ENCODE measurements around the gene ILKAP.

Gene ILKAP

DNA sequence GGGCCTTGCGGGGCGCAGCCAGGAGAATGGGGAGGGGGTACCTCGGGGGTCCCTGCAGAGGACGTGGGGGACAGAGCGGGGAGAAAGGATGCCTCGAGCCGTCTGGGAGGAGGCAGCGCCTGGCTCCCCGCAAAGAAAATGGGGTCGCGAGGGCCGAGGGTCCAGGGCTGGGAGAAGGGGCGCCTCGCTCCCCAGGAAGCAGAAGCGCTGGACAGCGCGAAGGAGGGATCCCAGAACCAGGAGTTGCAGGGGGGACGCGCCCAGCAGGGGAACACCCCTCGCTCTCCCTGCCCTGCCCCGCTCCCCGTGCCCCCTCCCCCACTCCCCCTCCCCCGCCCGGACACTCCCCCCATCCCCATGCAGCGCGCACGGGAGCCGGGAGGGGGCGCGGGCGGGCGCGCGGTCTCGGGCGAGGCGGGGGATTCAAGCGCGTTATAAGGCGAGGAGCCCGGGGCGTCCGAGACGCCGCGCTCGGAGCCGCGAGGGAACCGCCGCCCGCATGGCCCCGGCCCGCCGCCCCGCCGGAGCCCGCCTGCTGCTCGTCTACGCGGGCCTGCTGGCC, 44.9 kb downstream of the ILKAP start, which contains the start of gene ERFE:
ERFE (plus strand) TSS at position 462 of the 562 bp plus-strand sequence; CDS start at position 500, 38 bp downstream.
- no peaks in the 10 kb centered on the region for H3K36me3 ChIP-seq
- peak within 1 kb of the TSS; percentile 12 to 47 for H3K4me3 ChIP-seq
- no peaks in the 10 kb centered on the region for H3K9me3 ChIP-seq
- peaks cover 0 to 56% of the 10 kb centered on the region in 2 donors for H3K27me3 ChIP-seq
- intact Hi-C loops (cut with DNase I; ENCODE audit: low total_unique reads), result no loop called here
- no peak within 1 kb of the TSS for H3K27ac ChIP-seq
- TF ChIP-seq, protein P1, sequence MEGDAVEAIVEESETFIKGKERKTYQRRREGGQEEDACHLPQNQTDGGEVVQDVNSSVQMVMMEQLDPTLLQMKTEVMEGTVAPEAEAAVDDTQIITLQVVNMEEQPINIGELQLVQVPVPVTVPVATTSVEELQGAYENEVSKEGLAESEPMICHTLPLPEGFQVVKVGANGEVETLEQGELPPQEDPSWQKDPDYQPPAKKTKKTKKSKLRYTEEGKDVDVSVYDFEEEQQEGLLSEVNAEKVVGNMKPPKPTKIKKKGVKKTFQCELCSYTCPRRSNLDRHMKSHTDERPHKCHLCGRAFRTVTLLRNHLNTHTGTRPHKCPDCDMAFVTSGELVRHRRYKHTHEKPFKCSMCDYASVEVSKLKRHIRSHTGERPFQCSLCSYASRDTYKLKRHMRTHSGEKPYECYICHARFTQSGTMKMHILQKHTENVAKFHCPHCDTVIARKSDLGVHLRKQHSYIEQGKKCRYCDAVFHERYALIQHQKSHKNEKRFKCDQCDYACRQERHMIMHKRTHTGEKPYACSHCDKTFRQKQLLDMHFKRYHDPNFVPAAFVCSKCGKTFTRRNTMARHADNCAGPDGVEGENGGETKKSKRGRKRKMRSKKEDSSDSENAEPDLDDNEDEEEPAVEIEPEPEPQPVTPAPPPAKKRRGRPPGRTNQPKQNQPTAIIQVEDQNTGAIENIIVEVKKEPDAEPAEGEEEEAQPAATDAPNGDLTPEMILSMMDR (IDR thresholded peaks at IDR 0.05), result peak in 1 of 2 experiments; percentile 55
- no peak for DNase-seq
- peaks cover 0 to 20% (median 18%) of the 10 kb centered on the region in 4 donors for H3K4me1 ChIP-seq

DNA sequence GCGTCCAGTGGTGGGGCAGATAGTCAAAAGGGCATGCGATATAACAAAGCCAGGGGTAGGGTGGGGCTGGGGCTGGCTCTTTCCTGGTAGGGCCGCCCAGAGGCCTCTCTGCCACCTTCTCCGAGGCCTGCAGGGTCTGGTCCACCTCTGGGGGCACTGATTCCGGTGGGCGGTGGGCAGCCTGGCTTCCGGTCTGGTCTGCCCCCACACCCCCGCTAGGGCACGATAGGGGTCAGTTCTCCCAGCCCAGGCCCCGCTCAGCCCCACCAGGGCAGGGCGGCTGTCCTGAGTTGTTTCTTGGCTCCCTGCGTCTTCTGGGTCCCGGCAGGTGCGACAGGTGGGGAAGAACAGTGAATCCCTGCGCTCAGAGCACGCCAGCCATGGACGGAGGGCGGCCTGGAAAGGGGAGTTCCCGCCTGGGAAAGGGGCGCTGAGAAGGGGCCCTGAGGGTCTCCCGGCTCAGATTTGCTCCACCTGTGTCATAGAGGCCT, 45.4 kb downstream of the ILKAP start:
- Histone ChIP-seq H3K36me3 (no peaks in the 10 kb centered on the region), H3K27me3 (peaks cover 0 to 51% of the 10 kb centered on the region in 2 donors), H3K9me3 (no peaks in the 10 kb centered on the region), H3K4me1 (peaks cover 0 to 16% (median 13%) of the 10 kb centered on the region in 4 donors), H3K27ac (no peak overlapping the region), H3K4me3 (no peak overlapping the region)
- intact Hi-C loops (cut with DNase I; ENCODE audit: low total_unique reads), result no loop called here
- TF ChIP-seq, protein P1 (IDR thresholded peaks at IDR 0.05), result no peak
- DNase-seq, result no peak

DNA sequence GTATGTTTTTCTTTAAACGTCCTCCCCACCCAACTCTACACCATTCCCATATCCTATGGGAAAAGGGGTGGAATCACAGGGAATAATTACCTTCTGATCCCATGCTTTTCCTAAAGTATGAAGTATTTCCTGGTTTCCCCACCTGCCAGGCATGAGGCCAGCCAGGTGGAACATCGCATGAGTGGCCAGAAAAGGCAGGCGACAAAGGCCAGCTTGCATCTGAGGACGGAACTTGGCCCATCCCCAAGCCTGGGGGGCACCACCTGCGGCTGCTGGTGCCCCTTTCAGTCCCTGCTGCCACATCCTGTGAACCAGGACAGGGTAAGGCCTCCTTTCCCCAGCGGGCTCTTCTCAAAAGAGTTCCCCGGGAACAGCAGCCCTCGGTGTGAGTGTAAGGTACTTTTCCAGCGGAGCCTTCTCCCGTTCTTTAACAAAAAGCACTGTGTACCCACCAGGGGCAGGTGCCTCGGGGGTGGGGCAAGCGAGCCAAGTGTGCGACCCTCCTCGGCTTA, 45.9 kb downstream of the ILKAP start:
- no peaks in the 10 kb centered on the region for H3K36me3 ChIP-seq
- TF ChIP-seq, protein P1 (IDR thresholded peaks at IDR 0.05), result no peak
- H3K4me3 ChIP-seq, result no peak overlapping the region
- peaks cover 0 to 46% of the 10 kb centered on the region in 2 donors for H3K27me3 ChIP-seq
- H3K9me3 ChIP-seq, result no peaks in the 10 kb centered on the region
- H3K4me1 ChIP-seq, result peaks cover 0 to 16% (median 13%) of the 10 kb centered on the region in 4 donors
- intact Hi-C loops (cut with DNase I; ENCODE audit: low total_unique reads), result no loop called here
- DNase-seq, result no peak
- H3K27ac ChIP-seq, result no peak overlapping the region

DNA sequence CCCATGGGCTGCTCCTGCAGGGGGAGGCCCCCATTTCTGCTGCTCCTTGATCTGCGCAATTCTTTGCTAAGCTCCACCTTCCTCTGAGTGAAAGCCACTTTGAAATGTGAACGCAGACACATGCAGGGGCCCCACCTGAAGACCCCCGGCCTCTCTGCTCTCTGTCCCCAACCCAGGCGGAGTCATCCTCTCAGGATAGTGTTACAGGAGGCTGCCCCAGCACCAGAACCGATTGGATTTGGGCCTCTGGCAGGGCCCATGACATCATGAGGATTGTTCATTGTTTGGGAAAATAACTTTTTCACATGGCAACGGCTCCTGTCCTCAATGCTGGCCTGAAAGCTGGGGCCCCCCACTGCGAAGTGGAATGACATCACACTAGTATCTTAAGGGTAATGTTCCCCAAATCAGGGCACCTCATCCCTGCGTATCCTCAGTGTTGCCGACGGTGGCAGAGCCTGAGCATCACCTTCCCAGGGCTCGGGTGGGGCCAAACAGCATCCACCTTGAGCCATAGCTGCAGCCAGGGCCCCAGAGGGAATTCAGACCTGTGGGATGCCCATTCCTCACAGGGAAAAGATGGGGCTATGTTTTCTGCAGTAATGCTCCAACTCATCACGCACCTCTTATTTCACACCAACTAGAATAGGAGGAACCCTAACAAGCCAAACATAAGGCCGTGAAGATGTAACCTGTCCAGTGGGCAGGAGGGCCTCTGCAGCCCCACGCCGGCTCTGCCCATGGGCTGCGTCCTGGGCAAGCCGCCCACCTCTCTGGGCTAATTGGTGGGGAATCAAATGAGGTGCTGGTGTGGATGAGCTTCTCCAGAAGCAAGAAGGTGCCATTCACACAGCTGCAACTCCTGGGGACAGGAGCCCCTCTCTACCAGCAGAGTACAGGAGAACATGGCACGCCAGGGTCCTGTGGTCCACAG, 47.5 kb downstream of the ILKAP start:
- peaks cover 0 to 16% (median 13%) of the 10 kb centered on the region in 4 donors for H3K4me1 ChIP-seq
- peaks cover 0 to 9% (median 0%) of the 10 kb centered on the region in 3 donors for H3K36me3 ChIP-seq
- intact Hi-C loops (cut with DNase I; ENCODE audit: low total_unique reads), result no loop called here
- TF ChIP-seq, protein P1 (IDR thresholded peaks at IDR 0.05), result no peak
- no peak overlapping the region for H3K27ac ChIP-seq
- H3K4me3 ChIP-seq, result no peak overlapping the region
- peaks cover 0 to 30% of the 10 kb centered on the region in 2 donors for H3K27me3 ChIP-seq
- H3K9me3 ChIP-seq, result no peaks in the 10 kb centered on the region
- DNase-seq, result no peak

DNA sequence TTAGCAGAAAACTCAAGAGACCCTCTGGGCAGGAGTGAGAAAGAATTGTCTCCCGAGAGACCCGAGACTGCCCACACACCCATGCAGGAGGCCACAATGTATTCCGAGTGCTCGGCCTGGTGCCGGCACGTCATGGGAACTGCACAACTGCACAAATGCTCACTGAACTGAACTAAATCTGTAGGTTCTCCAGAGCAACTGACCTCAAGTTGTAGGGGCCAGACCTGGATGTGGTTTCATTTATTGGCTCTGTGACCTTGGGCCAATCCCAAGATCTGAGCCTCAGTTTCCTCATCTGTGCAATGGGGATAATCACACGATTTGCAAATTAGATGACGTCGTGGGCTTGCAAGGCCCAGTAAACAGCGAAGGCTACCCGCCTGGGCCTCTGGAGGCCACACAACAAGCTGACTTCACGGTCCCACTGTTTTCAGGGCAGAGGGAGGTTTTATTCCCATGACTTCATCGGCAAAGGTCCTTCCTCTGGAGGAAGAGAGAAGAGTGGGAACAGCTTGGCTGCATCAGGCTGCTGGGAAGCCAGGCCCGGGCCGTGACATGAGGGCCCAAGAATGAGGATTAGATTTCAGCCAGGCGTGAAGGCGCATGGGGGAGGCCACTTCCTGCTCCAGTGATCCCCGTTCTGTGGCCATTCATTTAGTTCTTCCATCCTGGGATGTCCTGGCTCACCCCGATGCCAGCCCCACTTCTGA, 48.3 kb downstream of the ILKAP start:
- peaks cover 0 to 15% (median 0%) of the 10 kb centered on the region in 3 donors for H3K36me3 ChIP-seq
- no peak overlapping the region for H3K27ac ChIP-seq
- H3K4me3 ChIP-seq, result no peak overlapping the region
- no peaks in the 10 kb centered on the region for H3K9me3 ChIP-seq
- intact Hi-C loops (cut with DNase I; ENCODE audit: low total_unique reads), result no loop called here
- H3K27me3 ChIP-seq, result peaks cover 0 to 22% of the 10 kb centered on the region in 2 donors
- DNase-seq, result no peak
- TF ChIP-seq, protein P1 (IDR thresholded peaks at IDR 0.05), result no peak
- peaks cover 0 to 16% (median 13%) of the 10 kb centered on the region in 4 donors for H3K4me1 ChIP-seq

Data from tibial artery (tissue), 4 donors.